Measurements from ENCODE around the gene WLS.
"Not testable (repeated sequence)": the region's sequence is repeated elsewhere in the genome, so short reads cannot be mapped to it uniquely, and the experiment has no call there.

The WLS gene

DNA sequence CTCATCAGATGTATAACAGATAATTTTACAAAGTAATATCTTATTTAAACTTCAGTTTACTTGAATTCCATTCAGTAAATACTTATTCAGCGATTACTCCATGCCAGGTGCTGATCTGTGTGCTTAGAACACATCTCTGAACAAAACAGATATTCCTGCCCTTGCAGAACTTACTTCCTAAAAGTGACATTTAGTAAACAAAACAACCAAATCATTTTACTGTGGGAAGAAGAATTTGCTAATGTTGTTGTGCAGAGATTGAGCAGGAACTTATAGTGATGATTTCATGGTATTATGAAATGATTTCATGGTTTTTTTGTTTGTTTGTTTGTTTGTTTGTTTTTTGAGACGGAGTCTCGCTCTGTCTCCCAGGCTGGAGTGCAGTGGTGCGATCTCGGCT is 39.3 kb upstream of the WLS start:
- no peak for DNase-seq (ENCODE audit: low read depth, low spot score)
- ChIA-PET POLR2A (no interaction called here), CTCF (interaction anchor here (2.3 kb wide), 1 partner anchor 151 kb away, joined by 11 read pairs; no protein-coding TSS in a partner anchor)
- H3K4me3 ChIP-seq (ENCODE audit: low read depth, low read length) = no peak overlapping the region
- TF ChIP-seq, protein P1, sequence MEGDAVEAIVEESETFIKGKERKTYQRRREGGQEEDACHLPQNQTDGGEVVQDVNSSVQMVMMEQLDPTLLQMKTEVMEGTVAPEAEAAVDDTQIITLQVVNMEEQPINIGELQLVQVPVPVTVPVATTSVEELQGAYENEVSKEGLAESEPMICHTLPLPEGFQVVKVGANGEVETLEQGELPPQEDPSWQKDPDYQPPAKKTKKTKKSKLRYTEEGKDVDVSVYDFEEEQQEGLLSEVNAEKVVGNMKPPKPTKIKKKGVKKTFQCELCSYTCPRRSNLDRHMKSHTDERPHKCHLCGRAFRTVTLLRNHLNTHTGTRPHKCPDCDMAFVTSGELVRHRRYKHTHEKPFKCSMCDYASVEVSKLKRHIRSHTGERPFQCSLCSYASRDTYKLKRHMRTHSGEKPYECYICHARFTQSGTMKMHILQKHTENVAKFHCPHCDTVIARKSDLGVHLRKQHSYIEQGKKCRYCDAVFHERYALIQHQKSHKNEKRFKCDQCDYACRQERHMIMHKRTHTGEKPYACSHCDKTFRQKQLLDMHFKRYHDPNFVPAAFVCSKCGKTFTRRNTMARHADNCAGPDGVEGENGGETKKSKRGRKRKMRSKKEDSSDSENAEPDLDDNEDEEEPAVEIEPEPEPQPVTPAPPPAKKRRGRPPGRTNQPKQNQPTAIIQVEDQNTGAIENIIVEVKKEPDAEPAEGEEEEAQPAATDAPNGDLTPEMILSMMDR (IDR thresholded peaks at IDR 0.05; ENCODE audit: insufficient read depth, low read length, missing control alignments) = no peak

DNA sequence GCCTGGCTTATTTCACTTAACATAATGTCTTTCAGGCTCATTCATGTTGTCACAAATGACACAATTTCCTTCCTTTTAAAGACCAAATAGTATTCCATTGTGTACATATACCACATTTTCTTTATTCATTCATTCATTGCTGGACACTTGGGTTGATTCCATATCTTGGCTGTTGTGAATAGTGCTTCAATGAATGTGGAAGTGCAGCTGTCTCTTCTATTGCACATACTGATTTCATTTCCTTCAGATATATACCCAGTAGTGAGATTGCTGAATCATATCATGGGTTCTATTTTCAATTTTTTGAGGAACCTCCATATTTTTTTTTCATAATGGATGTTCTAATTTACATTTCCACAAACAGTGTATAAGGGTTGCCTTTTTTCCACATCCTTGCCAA is 38.6 kb upstream of the WLS start:
- no peak overlapping the region for H3K4me3 ChIP-seq (ENCODE audit: low read depth, low read length)
- POLR2A ChIA-PET = no interaction called here
- DNase-seq (ENCODE audit: low read depth, low spot score) = no peak
- TF ChIP-seq, protein P1 (IDR thresholded peaks at IDR 0.05; ENCODE audit: insufficient read depth, low read length, missing control alignments) = no peak
- CTCF ChIA-PET = no interaction called here

DNA sequence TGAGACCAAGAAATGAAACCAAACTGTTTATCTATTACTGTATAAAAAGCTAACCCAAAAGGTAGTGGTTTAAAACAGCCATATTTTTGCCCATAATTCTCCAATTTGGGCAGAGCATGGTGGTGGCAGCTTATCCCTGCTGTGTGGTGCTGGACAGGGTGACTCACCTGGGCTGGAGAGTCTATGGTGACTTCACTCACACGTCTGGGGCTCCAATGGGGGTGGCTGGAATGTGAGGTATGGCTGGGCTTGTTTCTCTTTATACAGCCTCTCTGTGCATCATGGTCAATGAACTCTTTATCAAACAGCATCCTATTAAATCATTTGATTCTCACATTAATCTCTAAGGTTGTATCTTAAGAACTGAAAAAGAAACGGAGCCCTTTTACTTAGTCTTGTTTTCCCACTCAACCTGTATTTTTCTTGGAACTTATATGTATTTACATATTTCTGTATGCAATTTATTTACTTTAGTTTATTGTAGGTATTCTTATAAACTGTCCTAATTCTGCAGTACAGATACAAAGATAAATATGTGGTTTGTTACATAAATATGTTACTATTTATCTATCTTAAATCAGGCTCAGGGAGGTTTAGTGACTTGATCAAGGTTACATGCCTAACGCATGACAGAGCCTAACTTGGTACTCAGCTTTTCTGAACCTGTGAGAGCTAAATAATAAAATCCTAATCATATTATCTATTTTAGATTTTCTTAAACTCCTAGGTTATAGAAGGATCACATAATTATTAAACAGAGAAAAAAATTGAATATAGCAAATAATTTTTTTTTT is 37.5 kb upstream of the WLS start:
- POLR2A ChIA-PET = no interaction called here
- H3K4me3 ChIP-seq (ENCODE audit: low read depth, low read length) = no peak overlapping the region
- CTCF ChIA-PET = interaction anchor here (0.9 kb wide), 1 partner anchor 154 kb away, joined by 5 read pairs; no protein-coding TSS in a partner anchor
- no peak for DNase-seq (ENCODE audit: low read depth, low spot score)
- TF ChIP-seq, protein P1 (IDR thresholded peaks at IDR 0.05; ENCODE audit: insufficient read depth, low read length, missing control alignments) = no peak

DNA sequence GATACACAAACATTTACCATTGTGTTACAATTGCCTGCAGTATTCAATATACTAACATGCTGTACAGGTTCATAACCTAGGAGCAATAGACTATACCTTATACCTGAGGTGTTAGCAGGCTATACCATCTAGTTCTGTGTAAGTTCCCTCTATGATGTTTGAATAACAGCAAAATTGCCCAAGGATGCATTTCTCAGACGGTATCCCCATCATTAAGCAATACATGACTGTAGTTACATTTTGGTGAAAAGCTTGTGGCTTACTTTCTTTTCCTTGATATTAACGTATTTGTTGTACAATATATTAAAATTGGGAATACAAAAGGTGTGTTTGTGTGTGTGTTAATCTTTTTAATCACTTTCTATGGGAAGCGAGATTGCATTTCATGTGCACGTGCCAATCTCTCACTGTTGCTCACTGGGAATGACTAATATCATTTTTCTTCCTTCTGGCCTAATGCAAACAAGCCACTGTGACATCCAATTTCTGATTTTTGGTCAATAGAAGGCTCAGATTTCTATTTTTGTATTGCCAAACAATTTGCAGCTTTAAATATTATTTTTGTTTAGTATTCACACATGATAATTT is 36.7 kb upstream of the WLS start:
- ChIA-PET POLR2A (no interaction called here), CTCF (no interaction called here)
- no peak for DNase-seq (ENCODE audit: low read depth, low spot score)
- TF ChIP-seq, protein P1 (IDR thresholded peaks at IDR 0.05; ENCODE audit: insufficient read depth, low read length, missing control alignments) = no peak
- no peak overlapping the region for H3K4me3 ChIP-seq (ENCODE audit: low read depth, low read length)

DNA sequence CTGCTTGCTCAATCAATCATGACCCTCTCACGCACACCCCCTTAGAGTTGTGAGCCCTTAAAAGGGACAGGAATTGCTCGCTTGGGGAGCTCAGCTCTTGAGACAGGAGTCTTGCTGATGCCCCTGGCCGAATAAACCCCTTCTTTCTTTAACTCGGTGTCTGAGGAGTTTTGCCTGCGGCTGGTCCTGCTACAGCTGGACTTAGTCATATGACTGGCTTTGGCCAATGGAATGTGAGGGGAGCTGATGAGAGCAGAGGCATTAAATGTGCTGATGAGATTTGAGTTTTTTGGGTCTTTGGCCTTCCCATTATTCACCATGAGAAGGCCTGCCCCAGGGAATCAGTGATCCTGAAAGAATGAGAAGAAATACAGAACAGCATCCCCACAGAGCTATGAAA is 24.5 kb upstream of the WLS start:
- H3K4me3 ChIP-seq (ENCODE audit: low read depth, low read length); POLR2A ChIA-PET; CTCF ChIA-PET; DNase-seq (ENCODE audit: low read depth, low spot score): not testable (repeated sequence)

DNA sequence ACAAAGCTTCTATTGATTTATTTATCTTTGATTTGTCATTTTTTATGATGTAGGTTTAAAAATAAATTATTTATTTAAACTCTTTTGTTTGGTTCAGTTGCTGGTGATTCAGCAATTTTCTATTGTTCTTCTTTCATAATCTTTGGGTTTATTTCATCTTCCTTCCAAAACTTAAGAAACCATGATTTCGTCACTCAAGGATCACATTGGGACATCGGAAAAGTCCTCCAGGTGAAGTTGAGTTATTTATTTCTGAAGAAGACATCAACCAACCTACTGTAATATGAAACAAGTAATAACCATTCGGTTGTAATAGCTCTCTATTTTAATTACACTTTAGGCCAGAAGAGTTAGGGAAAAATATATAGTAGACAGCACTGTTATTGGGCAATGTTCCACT is 23.0 kb upstream of the WLS start:
- POLR2A ChIA-PET = no interaction called here
- CTCF ChIA-PET = interaction anchor here (1.1 kb wide), 1 partner anchor 188 kb away, joined by 3 read pairs; no protein-coding TSS in a partner anchor
- DNase-seq (ENCODE audit: low read depth, low spot score) = no peak
- H3K4me3 ChIP-seq (ENCODE audit: low read depth, low read length) = no peak overlapping the region
- TF ChIP-seq, protein P1 (IDR thresholded peaks at IDR 0.05; ENCODE audit: insufficient read depth, low read length, missing control alignments) = no peak
